ENCODE data around the gene GPC1.

Gene GPC1

DNA sequence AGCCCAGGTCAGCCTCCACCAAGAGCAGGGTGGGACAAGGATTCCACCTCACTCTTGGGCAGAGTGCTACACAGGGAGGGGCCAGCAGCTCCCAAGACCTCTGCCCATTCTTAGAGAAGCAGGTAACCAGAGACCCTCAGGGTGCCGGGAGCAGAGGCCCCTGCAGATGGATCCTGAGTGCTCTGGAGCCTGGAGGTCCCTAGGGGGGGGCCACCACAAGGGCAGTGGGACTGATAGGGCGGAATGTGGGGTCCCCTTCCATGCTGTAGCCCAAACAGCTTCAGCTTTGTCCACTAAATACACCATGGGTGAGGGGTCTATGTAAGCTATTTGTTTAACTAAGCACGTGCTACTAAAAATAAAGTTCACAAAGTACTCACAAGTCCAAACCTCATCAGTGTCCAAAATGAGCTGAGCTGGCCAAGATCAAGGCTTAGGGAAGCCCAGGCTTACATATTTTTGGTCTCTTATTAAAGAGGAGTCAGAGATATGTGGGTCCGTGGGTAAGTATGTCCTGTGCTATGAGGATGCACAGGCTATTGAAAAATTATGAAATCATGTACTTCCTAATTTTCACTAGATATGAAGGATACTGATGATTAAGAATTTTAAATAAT is 21.5 kb upstream of the GPC1 start:
- no peak for DNase-seq

DNA sequence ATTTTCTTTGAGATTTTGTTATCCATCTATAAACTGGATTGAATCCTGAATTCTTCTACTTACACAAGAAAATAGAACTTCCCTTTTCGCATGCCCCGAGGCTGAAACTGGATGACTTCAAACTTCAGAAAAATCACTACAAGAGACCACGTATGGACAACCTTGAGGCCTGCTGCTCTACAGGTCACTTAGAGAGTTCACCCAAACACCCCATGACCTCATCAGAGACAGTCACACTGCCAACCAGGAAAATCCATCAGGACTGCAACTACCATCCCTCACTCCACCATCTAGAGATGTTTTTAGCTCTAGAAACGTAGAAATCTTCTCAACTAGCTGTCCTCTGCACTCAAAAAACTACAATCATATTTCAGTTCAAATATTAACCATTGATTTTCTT is 18.6 kb upstream of the GPC1 start:
- DNase-seq, result no peak

DNA sequence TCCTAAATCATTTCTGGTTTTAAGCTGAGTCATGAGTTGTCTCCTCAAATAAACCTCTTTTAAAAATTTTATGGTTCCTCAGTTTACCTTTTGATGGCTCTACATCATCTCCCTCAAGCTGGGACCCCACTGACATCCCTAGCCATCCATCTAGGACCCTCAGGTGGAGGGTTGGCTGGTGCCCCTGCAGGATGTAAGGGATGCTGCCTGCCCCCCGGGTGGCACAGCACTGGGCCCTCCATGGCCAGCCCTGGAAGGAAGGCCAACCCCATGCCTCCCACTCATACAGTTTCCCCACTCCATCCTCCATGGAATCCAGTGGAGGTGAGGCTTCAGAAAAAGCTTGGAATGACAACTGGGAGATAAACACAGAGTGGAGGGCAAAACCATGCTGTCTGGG is 17.2 kb upstream of the GPC1 start:
- no peak for DNase-seq

DNA sequence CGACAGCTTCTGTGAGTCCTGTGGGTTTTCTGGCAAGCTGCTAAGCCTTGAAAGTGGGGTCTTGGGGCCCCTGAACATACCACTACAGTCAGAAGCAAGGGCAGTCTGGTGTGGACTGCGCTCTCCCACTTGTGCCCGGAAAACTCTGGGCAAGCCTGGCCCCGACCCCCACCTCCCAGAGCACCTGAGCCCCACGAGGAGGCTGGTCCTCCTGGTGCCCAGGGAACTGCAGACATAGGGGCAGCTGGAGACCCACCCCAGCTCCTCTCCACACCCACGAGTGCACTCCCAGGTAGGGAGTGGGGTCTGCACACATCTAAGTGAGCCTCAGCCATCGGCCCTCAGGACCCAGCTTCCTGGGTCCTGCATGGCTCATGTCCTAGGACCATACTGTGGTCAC is 16.2 kb upstream of the GPC1 start:
- DNase-seq, result no peak

DNA sequence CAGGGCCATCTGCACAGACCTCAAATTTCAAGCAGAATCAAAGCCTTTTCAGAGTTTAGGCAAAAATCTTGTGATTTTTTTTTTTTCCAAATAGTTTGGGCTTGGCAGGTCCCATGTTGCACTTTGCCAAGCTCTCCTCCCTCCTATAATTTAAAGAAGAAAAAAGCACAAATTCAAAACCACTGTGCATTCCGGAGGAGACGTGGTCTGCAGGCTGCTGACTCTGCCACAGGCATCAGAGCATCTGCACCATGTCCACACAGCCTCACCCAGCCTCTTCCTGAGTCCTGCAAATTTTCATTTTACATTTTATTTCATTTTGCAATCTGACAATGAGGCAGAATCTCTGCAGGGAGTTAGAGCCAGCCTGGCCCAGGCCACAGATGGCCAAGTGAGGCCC is 15.7 kb upstream of the GPC1 start:
- DNase-seq, result no peak

DNA sequence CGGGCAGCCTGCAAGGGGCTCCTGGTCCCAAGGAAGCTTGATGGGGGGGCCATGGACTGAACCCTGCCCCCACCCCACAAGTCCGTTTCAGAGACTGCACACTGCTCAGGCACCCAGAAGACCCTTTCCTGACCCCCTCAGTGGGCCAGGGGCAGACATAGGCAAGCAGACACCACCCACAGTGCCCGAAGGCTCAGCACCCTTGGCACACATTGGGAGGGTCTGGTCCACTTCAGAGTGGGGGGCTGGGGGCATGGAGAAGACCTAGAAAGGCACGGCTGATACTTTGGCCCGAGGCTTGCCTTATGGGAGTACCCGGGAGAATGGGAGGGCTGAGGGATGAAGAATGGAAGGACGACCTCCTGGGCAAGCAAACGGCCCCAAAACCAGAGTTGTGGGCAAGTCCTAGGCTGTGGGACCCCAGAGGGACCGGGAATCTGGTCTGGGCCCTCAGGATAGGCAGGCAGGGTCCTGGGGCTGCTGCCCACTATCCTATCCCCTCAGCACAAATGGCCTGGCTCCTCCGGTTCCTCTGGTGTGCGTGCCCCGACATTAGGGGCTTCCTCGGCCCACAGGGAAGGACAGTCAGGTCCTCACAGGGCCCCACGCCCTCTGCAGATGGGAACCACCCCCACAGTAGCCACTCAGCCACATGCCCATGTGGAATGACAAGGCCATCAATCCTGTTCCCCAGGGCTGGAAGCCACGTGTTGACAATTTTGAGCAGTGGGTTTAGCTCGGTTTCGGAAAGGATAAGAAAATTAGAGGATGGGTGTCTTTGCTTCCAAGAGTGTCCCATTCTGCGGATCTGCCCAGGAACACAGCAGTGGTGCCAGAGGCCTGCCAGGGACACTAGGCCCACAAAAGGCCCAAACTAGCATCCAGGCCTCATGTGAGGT is 15.0 kb upstream of the GPC1 start:
- no peak for DNase-seq

DNA sequence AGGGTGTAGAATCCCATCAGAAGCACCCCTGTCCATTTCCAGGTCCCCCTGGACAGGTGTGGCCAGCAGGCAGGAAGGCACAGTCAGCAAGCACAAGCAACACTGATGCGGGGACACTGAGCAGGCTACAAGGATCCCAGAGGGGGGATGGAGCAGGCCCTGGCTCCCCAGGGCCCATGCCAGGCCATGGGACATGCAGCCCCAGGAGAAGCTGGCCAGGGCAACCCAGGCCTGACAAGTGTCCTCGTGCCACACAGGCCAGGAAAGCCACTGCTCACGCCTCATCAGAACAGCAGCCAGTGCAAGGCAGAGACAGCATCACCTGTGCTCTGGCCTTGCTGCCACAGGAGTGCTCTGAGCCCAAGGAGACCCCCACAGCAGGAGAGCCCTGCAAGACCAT is 14.1 kb upstream of the GPC1 start:
- DNase-seq, result no peak

DNA sequence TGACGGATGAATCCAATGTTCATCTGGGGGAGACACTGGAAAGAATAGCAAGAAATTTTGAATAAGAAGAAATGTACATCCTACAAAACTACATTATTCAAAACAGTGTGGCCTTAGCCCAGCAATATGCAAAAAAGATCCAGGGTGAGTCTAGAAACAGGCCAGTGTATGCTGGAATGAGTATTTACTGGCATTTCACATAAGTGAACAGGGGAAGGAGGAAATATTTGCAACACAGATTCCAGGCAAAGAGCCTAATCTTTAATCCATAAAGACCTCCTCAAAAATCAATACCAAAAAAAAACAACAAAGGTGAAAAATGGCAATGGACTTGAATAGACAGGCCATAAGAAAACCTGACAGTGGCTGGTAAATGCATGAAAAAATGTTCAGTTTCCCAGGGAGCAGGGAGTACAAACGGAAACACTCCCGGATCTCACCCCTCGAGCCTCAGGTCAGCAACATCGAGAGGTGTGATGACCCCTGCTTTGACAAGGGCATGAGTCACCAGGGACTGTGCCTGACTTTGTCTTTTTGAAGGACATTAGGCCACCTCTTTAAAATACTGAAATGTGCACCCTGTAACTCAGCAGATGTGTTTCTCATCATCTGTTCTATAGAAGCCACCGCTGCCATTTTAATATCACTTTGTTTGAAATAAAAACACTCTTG is 12.7 kb upstream of the GPC1 start:
- no peak for DNase-seq

DNA sequence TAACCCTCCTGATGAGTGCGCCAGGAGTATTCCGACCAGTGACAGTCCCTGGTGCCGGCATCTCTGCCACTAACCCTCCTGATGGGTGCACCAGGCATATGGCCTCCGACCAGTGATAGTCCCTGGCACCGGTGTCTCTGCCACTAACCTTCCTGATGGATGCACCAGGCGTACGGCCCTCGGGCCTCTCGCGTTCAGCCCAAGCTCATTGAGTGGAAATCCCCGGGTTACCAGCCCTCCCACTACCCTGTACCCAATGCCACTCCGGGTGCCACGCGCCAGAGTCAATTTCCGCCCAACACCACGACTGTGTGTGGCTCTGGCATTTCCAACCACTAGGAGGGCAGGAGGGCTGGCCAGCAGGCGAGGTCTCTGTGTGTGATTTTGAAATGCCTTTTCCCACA is 11.7 kb upstream of the GPC1 start:
- DNase-seq, result no peak

DNA sequence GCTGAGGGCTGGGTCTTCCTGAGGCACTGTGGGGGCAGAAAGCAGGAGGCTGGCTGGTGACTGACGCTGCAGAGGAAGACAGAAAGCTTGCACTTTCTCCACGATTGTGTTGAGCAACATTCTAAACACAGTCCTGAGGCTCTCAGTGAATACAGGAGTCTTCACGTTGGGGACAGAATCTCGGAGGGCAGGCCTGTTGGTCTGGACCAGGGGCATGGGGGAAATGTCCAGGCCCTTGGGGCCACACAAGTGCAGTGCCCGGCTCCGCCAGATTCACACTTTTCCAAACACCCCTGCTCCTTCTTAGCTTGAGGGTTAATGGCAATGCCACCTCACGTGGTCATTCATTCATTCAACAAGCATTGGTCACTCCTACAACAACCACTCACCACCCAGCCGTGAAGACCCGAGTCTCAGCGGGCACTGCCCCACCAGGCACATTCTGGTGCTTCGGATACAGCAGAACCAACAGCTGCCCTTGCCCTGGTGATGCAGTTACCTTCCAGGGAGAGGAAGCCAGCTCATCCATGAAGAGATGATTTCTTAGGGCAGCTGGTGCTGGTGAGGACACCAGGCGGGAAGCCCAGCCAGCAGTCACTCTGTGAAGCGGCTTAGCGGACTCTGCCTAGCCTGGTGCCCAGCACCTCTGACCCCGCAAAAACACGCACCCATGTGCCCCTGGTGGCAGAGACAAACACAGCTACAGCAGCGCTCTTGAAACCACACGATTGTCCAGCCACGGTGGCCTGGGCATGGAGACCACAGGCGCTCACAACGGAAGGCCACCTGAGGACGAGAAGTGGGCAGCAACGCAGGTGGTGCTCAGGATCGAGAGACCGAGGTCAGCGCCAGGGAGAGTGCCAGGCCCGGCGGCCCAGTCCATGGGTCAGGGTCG is 10.9 kb upstream of the GPC1 start:
- no peak for DNase-seq

DNA sequence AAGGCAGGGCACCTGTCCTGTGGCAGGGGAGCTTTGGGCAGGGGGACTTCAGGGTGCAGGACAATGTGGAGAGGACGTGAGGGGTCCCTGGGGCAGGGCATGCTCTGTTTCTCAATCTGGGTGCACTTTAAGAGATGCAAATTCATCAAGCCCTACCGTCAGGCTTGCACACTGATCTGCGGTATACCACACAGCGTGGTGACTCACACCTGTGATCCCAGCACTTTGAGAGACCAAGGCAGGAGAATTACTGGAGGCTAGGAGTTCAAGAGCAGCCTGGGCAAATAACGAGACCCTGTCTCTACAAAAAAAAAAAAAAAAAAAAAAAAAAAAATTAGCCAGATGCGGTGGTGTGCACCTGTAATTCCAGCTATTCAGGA is 10.2 kb upstream of the GPC1 start:
- DNase-seq, result no peak

DNA sequence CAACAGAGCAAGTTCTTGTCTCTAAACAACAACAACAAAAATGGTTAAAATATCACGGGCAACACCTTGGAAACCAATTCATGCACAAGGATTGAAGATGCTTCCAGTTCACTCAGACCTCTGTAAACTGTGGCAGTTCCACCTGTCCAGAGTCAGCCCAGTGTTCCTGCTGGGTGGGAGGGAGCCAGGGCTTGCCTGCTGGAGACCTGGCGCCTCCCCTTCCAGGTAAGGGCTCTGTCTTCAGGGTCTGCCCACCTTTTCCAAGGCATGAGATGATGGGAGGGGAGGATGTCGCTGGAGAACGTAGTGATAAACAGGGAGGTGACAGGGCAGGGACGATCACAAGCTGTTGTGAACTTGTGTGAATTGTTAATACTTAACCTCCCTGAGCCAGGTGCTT is 9.8 kb upstream of the GPC1 start:
- no peak for DNase-seq

DNA sequence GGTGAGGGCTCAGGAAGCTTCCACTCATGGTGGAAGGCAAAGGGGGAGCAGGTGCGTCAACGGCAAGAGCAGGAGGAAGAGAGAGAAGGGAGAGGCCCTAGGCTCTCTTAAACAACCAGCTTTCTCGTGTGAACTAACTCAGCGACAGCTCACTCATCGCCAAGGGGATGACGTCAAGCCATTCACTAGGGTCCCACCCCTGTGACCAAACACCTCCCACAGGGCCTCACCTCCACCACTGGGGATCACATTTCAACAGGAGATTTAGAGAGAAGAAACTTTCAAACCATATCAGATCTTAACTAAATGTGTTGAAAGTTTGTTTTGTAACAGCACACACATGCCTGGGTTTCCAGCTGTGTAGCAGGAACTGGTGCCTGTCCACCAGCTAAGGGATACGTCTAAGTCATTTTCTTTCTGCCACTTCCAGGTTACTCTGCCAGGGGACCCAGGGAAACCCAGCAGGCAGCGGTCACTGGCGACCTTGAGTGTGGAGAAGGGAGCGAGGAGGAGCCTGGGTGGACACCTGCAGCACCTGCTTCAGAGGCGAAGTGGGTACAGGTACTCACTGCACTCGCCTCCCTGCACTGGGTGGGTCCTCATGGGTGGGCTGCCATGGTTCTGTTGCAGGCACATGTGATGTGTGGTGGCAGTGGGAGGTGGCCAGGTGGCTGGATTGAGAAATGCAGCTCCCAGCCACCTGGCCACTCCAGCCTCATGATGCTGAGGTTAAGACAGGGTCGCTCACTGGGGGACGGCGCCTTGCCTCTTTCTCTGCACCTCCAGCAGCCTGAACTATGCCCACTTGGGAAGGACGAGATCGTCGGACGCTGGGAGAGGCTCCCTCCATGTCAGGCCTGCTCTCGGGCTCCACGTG is 8.4 kb upstream of the GPC1 start:
- no peak for DNase-seq

DNA sequence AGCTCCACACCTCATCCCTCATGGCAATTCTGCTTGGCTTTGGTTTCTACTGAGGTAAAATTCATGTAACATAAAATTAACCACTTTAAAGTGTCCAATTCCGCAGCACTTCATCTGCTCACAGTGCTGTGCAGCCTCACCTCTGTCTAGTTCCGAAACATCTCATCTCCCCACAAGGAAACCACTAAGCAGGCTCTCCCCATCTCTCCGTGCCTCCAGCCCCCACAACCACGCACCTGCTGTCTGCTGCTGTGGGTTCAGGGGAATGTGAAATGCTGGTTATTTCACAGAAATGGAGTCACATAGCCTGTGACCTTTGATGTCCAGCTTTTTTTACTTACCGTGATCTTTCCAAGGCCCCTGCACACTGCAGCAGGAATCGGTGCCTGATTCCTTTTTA is 7.7 kb upstream of the GPC1 start:
- DNase-seq, result no peak

DNA sequence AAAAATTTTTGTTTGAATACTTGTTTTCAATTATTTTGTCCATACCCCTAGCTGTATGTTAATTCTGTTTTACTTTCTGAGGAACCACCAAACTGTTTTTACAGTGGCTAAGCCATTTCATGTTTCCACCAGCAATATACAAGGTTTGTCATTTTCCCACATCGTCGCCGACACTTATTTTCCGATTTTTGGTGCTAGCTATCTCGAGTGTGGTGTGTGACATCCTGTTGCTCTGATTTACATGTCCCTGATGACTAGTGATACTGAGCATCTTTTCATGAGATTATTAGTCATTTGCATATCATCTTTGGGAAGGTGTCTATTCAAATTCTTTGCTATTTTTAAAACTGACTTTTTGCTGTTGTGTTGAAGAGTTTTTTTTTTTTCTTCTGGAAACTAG is 7.2 kb upstream of the GPC1 start:
- DNase-seq, result no peak

DNA sequence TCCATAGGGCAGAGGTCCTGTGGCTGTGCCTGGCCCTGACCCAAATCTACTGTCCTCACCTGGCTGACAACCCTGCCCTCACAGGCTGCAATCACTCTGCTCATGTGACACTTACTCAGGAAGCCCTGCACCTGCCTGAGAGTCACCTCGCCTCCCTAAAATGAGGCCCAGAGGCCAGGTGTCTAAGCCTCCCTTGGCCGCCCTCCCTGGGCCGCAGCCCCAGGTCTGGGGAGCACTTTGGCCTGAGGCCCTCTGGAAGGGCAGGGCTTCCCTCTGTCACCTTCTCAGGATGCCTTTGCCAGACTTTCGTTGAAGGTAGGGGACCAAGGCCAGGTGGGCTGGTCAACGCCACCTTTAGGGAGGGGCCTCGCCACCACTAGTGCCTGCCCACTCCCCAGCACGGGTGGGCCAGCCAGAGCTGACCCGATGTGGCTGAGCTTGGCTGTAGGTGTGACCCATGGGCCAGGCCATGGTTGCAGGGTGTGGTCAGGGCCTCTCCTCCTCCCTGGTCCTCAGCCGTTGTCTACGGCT is 6.1 kb upstream of the GPC1 start:
- DNase-seq, result no peak

DNA sequence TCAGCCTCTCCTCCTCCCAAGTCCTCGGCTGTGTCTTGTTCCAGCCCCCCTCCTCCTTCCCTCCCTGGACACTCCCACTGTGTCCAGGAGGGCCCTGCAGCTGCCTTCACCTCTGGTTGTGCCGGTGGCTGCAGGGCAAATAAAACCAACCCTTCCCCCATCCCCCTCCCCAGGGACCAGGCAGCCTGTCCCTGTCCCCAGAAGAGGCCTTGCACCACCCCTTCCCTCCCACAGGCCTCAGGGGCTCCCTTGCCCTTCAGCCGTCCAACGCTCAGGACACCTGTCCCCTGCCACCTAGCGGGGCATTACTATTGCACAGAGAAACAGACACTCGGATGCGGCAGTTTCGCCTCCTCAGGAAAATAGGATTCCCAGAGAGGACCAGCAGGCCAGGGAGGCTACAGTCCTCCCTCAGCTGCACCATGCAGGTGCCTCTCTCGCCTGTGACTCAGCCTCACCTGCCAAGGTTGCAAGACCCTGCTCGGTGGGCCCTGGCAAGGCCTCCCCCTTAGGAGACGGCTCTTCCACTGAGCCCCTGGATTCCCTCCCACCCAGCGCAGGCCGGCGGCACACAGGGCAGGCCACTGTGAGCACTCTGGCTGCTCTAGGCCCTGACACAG is 5.5 kb upstream of the GPC1 start:
- no peak for DNase-seq

DNA sequence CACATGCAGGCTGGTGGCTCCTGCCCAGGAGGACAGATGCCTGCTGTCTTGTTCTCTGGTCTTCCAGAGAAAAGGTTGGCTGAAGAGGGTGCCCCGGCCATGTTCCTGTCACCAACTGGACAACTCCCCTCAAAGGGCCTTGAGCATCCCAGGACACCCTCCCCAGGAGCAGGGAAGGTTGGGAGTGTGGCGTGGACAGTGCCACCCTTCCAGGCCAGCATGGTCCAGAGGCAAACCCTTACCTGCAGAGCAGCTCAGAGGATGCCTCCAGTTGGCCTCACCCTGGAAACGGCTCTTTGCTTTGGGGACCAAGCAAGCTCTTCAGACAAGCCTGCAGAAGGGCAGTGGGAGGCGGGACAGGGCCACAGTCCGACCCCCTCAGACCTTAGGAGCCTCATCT is 4.9 kb upstream of the GPC1 start:
- no peak for DNase-seq

DNA sequence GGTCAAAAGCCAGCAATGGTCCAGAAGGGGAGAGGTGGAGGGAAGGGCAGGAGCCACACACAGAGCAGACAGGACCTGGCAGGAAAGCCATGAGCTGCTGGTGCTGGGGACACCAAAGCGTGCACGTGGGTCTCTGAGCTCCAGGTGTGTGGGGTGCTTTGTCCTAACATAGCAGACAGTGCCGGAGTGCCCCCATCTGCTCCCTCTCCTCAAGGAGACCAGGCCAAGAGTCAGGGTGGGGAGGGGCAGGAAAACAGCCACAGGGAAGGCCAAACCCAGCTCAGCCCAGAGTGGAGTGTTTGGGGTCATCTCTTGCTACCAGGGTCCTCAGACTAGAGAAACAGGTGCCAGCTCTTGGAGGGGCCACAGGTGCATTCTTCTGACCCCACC is 4.2 kb upstream of the GPC1 start:
- no peak for DNase-seq

DNA sequence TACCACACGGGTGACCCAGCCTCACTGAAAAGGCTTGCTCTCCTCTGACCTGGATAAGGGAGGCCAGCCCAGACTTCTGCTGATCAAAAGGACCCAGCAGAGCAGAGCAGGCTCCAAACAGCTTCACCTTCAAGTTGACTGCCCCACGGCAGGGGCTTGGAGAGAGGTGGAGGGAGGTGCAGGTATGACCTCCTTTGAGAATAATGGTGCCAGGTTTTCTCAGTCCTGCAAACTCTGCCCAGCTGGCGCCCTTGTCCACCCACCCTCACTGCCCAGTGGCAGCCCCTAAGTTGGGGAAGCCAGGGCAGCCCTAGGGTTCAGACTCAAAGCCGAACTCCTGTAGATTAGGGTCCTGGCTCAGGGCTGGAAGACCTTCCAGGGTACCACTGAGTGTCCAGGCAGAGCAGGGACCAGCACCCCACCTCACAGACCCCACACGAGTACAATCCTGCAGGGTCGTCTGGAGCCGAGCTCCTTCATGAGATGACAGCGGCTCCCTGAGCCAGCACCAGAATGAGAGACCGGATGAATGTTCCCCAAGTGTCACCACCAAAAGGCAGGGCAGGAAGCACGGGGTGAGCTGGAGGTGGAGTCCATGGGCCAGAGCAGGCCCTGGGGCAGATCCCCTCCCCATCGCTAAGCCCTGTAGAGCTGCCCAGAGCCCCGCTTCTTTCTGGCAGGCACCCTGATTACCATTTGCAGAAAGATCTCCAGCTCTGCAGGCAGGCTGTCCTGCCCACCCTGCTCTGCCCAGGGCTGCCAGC is 3.6 kb upstream of the GPC1 start:
- no peak for DNase-seq

DNA sequence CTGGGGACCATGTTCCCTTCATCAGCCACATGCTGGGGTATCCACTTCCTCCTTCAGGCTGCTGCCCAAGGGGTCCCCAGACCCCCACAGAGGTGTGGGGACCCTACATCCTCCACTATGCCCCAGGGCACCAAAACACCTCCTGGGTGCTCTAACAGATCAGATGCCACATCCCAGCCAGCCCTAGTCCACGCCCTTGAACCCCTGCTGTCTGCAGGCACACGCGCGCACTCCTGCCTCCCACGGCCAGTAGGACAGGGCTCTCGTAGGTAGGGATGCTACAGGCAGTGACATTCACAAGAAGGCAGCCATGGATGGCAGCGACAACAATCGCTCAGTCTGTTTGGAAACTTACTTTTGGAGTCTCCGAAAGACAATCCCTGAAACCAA is 3.0 kb upstream of the GPC1 start:
- no peak for DNase-seq
